DND-41 (cell line): ENCODE data around the gene CPAMD8.
"Not testable (repeated sequence)": the region's sequence is repeated elsewhere in the genome, so short reads cannot be mapped to it uniquely, and the experiment has no call there.

Experiments
- ATAC-seq: fragments of 200-7000 bp; cut with Tn5 transposase; 3 replicates; pipeline ENCODE4 v1.9.1; 2021; ENCODE audit warnings: low read depth; ENCODE audit not compliant: insufficient read depth
- DNase-seq: peaks from one replicate; pipeline ENCODE4 v3.0.0-alpha.2; 2020
- H2AFZ ChIP-seq: 2 replicates; pipeline ENCODE4 v1.6.0; 2012; ENCODE audit warnings: low read depth, low read length
- H3K27ac ChIP-seq: 2 replicates; pipeline ENCODE4 v1.5.1; 2012; ENCODE audit warnings: low read length, inconsistent platforms
- H3K27me3 ChIP-seq: fragments of 200-600 bp; sonication (generic); 2 replicates; pipeline ENCODE4 v1.6.0; 2012; ENCODE audit warnings: low read length, mild to moderate bottlenecking, inconsistent platforms; ENCODE audit not compliant: insufficient read depth, poor library complexity
- H3K36me3 ChIP-seq: 2 replicates; pipeline ENCODE4 v1.5.1; 2012; ENCODE audit warnings: low read length, inconsistent platforms; ENCODE audit not compliant: insufficient read depth
- H3K4me1 ChIP-seq: 2 replicates; pipeline ENCODE4 v1.5.1; 2012; ENCODE audit warnings: mild to moderate bottlenecking, low read length; ENCODE audit not compliant: insufficient read depth
- H3K4me2 ChIP-seq: 2 replicates; pipeline ENCODE4 v1.6.0; 2012; ENCODE audit warnings: mild to moderate bottlenecking, moderate library complexity, low read length, inconsistent platforms; ENCODE audit not compliant: insufficient read depth
- H3K4me3 ChIP-seq, 2 experiments: fragments of 200-600 bp in 1 of 2; shearing (Covaris generic) in 1 of 2; 2 replicates each; pipeline ENCODE4 v1.5.1; 2012 to 2016; ENCODE audit warnings: inconsistent platforms in 2 of 2, low read length in 2 of 2, mild to moderate bottlenecking in 2 of 2, low read depth in 1 of 2, moderate library complexity in 1 of 2
- H3K79me2 ChIP-seq: 2 replicates; pipeline ENCODE4 v1.6.0; 2012; ENCODE audit warnings: low read length, inconsistent platforms; ENCODE audit not compliant: insufficient read depth
- H3K9ac ChIP-seq: 2 replicates; pipeline ENCODE4 v1.6.0; 2012; ENCODE audit warnings: low read depth, mild to moderate bottlenecking, inconsistent platforms, low read length, moderate library complexity
- H3K9me3 ChIP-seq: 2 replicates; pipeline ENCODE4 v1.5.1; 2012; ENCODE audit warnings: low read length, moderate library complexity, mild to moderate bottlenecking, inconsistent platforms; ENCODE audit not compliant: insufficient read depth, severe bottlenecking
- H4K20me1 ChIP-seq: 2 replicates; pipeline ENCODE4 v1.6.0; 2012; ENCODE audit warnings: low read length; ENCODE audit not compliant: insufficient read depth
- EZH2 ChIP-seq: IDR thresholded peaks from 3 replicates; pipeline ENCODE4 v1.6.1; 2012; ENCODE audit warnings: borderline replicate concordance, low read depth, mild to moderate bottlenecking, moderate library complexity, low read length, inconsistent platforms; ENCODE audit not compliant: severe bottlenecking
- TF ChIP-seq, protein P1 (sequence below): IDR thresholded peaks from 2 replicates; pipeline ENCODE4 v1.5.1; 2012; ENCODE audit warnings: borderline replicate concordance, low read length, moderate library complexity, mild to moderate bottlenecking; ENCODE audit not compliant: poor library complexity, severe bottlenecking; ENCODE audit errors: extremely low read depth

Gene CPAMD8

DNA sequence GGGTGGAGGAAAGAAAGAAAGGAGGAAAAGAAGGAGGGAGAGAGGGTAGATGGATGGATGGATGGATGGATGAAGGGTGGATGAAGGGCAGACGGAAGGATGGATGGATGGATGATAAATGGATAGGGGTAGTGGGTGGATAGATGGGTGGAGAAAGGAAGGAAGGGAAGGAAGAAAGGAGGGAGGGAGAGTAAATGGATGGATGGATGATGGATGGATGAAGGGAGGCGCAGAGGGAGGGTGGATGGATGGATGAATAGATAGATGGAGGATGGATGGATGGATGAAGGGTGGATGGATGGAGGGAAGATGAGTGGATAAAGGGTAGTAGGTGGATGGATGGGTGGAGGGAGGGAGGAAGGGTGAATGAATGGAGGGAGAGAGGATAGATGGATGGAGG lies 41.2 kb downstream of the CPAMD8 start:
- Histone ChIP-seq H3K27ac (no peak overlapping the region), H4K20me1 (no peaks in the 10 kb centered on the region), H3K4me1 (no peaks in the 10 kb centered on the region), H3K9ac (no peak overlapping the region), H3K79me2 (no peaks in the 10 kb centered on the region), H3K4me3 (no peak overlapping the region), H3K36me3 (no peaks in the 10 kb centered on the region), H3K9me3 (peaks cover 3% of the 10 kb centered on the region), H3K4me2 (no peak overlapping the region), H3K27me3 (no peaks in the 10 kb centered on the region), H2AFZ (no peak overlapping the region)
- ATAC-seq (no peak), DNase-seq (no peak)
- no peak for TF ChIP-seq EZH2
- TF ChIP-seq, protein P1, sequence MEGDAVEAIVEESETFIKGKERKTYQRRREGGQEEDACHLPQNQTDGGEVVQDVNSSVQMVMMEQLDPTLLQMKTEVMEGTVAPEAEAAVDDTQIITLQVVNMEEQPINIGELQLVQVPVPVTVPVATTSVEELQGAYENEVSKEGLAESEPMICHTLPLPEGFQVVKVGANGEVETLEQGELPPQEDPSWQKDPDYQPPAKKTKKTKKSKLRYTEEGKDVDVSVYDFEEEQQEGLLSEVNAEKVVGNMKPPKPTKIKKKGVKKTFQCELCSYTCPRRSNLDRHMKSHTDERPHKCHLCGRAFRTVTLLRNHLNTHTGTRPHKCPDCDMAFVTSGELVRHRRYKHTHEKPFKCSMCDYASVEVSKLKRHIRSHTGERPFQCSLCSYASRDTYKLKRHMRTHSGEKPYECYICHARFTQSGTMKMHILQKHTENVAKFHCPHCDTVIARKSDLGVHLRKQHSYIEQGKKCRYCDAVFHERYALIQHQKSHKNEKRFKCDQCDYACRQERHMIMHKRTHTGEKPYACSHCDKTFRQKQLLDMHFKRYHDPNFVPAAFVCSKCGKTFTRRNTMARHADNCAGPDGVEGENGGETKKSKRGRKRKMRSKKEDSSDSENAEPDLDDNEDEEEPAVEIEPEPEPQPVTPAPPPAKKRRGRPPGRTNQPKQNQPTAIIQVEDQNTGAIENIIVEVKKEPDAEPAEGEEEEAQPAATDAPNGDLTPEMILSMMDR, result no peak

DNA sequence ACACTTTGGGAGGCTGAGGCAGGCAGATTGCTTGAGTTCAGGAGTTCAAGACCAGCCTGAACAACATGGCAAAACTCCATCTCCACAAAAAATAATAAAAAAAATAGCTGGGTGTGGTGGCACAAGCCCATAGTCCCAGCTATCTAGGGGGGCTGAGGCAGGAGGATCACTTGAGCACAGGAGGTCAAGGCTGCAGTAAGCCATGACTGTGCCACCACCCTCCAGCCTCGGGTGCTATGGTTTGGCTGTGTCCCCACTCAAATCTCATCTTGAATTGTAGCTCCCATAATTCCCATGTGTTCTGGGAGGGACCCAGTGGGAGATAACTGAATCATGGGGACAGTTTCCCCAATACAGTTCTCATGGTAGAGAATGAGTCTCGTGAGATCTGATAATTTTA lies 44.0 kb downstream of the CPAMD8 start:
- not testable (repeated sequence) for H3K27ac ChIP-seq, H3K4me3 ChIP-seq, H3K4me2 ChIP-seq, H2AFZ ChIP-seq, H3K36me3 ChIP-seq, H3K9me3 ChIP-seq, H4K20me1 ChIP-seq, H3K9ac ChIP-seq, DNase-seq, H3K4me1 ChIP-seq, H3K27me3 ChIP-seq, ATAC-seq, H3K79me2 ChIP-seq

DNA sequence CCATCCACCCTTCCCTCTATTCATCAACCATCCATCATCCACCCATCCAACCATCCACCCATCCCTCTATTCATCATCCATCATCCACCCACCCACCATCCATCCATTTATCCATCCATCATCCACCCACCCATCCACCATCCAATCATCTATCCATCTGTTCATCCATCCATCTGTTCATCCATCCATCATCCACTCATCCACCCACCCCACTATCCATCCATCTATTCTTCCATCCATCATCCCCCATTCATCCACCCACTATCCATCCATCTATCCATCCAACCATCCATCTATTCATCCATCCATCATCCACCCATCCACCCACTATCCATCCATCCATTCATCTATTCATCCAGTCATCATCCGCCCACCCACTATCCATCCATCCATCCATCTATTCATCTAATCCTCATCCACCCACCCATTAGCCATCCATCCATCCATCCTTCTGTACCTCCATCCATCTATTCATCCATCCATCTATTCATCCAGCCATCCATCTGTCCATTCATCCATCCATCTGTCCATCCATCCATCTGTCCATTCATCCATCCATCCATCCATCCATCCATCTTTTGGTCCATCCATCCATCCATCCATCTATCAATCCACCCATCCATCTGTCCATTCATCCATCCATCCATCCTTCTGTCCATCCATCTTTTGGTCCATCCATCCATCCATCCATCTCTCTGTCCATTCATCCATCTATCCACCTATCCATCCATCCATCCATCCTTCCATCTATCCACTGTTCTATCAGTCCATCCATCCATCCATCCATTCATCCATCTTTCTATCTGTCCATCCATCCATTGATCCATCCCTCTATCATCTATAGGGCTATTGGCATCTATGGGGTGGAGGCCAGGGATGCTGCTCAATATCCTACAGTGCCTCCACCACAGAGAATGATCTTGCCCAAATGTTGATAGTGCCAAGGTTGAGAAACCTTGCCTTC lies 47.5 kb downstream of the CPAMD8 start:
- Histone ChIP-seq H3K79me2 (no peaks in the 10 kb centered on the region), H3K4me3 (no peak overlapping the region), H3K27me3 (no peaks in the 10 kb centered on the region), H4K20me1 (no peaks in the 10 kb centered on the region), H3K9ac (no peak overlapping the region), H3K4me2 (no peak overlapping the region), H3K9me3 (peaks cover 3% of the 10 kb centered on the region), H3K36me3 (no peaks in the 10 kb centered on the region), H3K4me1 (no peaks in the 10 kb centered on the region), H2AFZ (no peak overlapping the region), H3K27ac (no peak overlapping the region)
- ATAC-seq (no peak), DNase-seq (no peak)
- TF ChIP-seq EZH2, result no peak

DNA sequence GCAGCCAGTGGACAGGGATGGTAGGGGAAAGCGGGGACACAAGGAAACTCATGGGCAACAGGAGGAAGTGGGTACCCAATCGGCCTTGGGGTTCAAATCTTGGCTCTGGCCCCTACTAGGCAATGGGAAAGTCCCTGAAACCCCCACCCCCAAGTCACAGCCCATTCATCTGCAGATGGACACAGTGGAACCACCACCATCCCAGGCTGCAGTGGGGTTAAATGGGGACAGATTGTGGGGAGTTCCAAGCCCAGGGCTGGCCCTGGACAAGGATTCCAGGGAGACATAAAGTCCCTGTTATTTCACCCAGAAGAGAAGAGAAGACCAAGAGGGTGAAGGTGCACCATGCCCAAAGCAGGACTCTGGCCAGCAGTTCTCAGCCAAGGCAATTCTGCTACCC lies 48.5 kb downstream of the CPAMD8 start:
- TF ChIP-seq, protein P1, result no peak
- TF ChIP-seq EZH2, result no peak
- no peak overlapping the region for H3K27ac ChIP-seq

More for the DNA sequence above, 48.5 kb downstream of the CPAMD8 start:
- no peak overlapping the region for H3K4me2 ChIP-seq
- no peak overlapping the region for H2AFZ ChIP-seq
- H3K9ac ChIP-seq, result no peak overlapping the region
- no peaks in the 10 kb centered on the region for H4K20me1 ChIP-seq
- H3K36me3 ChIP-seq, result no peaks in the 10 kb centered on the region
- no peak overlapping the region for H3K4me3 ChIP-seq
- peaks cover 3% of the 10 kb centered on the region for H3K9me3 ChIP-seq
- no peaks in the 10 kb centered on the region for H3K79me2 ChIP-seq
- no peaks in the 10 kb centered on the region for H3K4me1 ChIP-seq
- DNase-seq (no peak), ATAC-seq (no peak)
- no peaks in the 10 kb centered on the region for H3K27me3 ChIP-seq
